ENCODE measurements around the gene PPP2R2D.

The PPP2R2D gene

DNA sequence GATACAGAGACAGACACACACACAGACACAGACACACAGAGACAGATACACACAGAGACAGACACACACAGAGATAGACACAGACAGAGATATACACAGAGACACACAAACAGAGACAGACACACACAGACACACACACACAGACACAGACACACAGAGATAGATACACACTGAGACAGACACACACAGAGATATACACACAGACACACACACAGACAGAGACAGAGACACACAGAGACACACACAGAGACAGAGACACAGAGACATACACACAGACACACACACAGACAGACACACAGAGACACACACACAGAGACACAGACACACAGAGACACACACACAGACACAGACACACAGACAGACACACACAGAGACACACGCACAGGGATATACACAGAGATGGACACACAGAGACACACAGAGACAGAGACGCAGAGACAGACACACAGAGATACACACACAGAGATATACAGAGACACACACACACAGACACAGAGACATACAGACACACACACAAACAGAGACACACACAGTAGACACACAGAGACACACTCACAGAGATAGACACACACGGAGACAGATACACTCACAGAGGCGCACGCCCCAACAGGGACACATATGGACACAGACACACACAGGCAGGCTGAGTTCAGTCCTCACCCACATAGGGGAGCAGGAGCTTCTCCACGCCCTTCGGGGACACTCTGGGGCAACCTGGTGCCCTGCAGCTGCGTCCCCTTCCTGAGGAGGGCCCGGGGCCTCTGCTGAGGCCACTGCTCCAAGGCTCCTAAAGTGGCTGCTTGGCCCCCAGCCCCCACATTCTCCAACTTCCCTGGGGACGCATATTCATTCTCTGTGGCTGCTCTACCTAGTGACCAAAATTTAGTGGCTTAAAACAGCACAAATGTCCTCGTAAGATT lies 10.3 kb upstream of the PPP2R2D start:
- no peak for DNase-seq

DNA sequence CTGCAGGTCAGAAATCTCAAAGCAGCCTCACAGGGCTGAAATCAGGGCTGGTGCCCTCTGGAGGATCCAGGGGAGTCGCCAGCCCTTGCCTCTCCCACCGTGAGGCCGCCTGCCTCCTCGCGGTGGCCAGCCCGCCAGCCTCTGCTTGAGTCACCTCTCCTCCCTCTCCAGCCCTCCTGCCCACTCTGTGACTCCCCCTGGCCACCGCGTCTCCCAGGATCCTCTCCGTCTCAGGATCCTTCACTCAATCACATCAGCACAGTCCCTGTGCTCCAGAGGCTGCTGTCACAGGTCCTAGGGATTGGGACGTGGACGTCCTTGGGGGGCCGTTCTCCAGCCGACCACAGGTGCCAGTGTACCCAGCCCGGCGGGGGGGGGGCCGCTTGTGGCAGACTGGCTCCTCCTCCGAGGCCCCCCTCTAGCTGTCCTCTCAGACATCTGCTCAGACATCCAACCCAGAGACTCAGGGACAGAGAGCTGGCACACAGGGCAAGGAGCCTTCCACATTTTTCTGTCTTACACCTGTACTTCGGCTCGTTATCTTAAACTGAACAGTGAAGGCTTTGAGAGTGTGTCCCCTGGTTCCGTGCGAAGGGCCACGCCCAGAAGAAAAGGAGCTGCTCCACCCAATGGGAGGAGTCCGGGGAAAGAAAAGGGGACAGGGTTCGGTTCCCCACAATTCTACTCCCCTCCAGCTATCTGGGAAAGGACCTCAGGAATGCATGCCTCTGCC lies 9.4 kb upstream of the PPP2R2D start:
- no peak for DNase-seq

DNA sequence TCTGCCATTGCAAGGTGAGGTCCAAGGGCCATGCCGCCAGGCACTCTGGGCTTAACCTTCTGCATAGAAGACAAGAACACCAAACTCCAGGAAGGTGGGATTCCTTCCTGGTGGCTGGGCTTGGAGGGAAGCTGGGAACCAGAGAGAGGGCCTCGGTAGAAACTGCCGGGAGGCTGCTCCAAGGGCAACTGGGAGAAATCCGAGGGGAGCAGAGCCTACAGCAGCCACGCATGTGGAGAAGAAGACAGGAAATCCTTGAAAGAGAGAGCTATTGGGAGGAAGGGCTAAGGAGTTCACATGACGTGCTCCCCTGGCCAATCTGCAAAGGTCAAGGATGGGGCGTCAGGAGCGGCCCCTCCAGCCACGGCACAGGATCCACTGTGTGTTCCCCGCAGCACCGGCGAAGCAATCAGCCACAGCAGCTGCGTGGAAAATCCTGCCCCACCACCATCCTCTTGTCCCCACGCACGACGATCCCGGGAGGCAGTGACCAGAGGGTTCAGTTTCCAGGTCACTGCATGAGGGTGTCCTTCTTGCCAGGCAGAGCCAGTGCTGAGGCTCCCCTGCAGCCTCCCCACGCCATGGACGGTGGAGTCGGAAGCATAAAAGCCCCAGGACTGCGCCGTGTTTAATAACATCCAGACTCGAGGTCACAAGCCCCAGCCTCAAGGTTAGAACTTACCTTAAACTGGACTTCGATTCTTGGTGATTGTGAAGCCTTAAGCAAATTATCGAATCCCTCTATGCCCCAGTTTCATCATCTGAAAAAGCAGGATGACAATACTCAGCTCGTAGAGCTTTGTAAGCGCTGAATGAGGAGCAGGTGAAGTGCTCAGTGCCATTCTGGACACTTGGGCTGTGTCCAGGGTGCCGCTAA lies 8.6 kb upstream of the PPP2R2D start:
- no peak for DNase-seq

DNA sequence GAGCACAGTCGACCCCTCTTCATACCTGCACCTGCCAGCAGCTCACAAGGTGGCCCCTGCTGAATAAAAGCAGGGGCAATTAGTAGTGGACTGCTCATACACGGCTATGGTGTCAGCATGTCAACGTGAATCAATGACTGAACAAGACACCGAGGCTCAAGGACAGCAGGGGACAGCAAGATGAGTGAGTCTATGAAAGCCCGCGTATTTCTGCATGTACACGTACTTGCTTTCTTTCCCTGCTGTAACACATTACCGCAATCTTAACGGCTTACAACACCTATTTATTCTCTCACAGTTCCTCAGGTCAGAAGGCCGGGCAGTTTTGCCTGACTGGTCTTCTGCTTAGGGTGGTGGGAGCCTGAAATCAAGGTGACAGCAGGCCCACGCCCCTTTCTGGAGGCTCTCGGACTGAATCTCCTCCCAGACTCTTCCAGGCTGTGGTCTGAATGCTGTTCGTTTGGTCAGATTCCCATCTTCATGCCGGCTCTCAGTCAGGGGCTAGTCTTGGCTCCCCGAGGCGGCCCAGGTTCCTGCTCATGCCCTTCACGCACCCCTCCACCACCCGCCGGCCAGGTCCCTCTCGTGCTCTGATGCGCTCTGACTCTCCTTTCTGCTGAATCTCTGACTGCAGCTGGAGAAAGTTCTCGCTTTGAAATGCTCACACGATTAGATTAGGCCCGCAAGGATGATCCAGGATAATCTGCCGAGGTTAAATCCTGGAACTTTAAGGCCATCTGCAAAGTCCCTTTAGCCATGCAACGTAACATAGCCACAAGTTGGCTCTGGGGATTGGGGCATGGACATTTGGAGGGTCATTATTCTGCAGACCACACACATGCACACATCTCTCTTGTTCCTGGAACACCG lies 7.8 kb upstream of the PPP2R2D start:
- no peak for DNase-seq

DNA sequence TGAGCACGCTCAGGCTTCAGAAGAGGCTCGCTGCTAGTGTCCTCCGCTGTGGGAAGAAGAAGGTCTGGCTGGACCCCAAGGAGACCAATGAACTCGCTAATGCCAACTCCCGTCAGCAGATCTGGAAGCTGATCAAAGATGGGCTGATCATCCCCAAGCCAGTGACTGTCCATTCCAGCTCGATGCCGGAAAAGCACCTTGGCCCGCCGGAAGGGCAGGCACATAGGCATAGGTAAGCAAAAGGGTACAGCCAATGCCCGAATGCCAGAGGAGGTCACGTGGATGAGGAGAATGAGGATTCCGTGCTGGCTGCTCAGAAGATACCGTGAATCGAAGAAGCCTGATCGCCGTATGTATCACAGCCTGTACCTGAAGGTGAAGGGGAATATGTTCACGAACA lies 5.7 kb upstream of the PPP2R2D start:
- DNase-seq, result no peak

DNA sequence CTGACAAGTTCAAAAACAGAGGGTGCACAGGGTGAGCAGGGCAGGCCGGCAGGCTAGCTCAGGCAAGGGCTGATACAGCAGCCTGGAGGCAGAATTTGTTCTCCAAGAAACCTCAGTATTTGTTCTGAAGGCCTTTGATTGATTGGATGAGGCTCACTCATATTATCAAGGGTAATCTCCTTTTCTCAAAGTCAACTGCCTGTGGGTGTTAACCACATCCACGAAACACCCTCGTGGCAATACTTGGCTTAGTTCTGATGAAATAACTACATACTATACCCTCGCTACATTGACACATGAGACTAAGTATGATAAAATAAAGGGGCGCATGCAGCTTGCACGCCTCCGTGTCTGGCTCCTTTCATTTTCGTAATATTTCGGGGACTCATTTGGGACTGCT lies 4.4 kb upstream of the PPP2R2D start:
- DNase-seq, result no peak

DNA sequence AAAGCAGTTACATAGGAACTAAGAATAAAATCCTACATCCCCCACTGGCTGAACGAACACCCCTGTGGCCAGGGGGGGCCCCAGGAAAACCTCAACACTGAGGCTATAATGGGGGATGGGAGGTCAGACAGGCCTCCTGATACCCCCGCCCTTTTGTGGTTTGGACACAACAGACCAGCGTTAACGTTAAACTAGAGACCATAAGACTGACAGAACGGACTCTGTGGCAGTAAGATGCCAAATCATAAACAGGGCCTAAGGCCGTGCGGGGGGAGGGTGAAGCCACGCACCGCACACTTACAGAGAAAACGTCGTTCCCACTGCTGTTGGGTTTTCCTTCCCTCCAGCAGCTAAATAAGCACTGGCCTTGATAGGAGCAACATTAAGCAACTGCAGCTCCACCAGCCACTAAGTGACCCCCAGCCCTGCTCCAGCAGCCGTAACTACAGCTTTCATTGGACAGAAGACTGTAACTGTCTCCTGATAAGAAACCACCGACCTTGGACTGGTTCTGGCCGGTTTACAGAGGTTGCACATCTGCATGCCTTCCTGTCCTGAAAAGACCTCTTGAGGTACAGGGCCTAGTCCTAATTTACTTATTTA lies 3.4 kb upstream of the PPP2R2D start:
- no peak for DNase-seq

DNA sequence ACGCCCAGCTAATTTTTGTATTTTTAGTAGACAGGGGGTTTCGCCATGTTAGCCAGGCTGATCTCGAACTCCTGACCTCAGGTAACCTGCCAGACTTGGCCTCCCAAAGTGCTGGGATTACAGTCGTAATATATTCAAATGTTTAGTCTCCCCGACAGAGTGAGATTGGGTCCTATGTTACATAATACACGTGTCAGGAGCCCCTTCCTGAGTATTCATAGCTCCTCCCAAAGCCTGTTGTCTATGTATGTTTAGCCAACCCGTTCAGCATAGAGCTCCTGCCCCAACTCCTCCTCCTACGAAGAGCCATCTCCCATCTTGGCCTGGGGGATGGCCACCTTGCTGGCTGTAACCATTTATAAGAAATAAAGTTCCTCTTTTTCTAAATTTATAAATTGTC lies 2.7 kb upstream of the PPP2R2D start:
- DNase-seq, result no peak

DNA sequence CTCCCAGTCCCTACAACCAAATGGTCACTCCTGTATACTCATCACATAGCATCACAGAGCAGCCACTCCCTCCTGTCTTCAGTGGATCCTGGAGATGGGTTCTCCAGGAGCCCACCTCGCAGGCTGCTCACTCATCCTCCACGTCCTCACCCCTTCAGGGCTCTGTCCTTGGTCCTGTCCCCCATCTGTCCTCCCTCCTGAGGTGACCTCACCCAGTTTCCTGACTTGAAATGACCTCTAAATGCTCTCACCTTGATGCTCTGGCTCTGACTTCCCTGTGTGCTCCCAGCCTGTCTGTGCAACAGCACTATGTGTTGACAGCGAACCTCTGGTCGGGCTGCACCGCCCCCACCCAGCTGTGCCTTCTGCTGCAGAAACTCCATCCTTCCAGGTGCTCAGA lies 2.1 kb upstream of the PPP2R2D start:
- DNase-seq, result no peak

DNA sequence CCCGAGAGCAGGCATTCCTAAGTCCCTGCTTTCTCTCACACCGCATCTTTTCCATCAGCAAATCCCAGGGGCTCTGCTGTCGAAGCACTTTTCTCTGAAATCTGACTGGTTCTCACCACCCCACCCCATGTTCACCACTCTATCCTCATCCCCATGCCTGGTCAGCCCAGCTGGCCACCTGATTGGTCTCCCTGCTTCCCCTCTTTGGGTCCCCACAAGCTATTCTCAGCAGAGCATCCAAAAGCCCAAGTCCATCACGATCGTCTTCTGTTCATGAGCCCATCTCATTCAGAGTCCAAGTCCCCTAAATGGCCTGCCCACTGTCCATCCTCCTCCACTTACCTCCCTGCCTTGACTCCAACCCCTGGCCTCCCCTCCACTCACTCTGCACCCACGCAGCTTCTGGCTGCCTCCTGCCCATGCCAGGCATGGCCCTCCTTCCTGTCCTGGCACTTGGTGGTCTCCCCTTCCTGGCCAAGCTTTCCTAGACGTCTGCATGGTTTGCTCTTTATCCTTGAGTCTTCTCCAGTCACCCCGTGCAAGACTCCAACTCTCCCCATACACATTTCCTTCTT lies 1.6 kb upstream of the PPP2R2D start:
- no peak for DNase-seq

DNA sequence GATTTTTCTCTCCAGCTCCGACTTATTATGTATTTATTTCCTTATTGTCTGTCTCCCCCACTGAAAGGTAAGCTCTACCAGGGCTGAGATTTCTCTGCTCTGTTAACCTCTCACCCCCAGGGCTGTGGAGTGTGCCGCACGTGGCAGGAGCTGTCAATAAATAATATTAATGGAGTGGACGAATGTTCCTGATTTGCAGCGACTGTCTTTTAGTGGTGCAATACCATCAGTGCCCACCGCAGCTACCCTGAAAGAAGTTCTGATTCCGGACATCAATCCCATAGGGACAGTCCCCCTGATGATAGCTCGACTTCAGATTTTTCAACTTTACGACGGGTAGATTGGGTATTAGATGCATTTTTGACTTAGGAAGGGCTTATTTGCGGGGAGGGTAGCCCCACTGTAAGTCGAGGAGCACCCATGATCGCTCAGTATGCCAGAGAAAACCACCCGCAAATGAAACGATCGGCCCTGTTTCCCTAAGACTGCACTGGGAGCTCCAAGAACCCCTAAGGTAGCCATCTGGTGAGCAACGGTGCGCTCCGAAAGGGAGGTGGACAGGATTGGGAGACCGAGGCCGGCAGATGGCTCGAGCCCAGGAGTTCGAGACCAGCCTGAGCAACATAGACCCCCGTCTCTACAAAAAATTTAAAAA lies 986 bp upstream of the PPP2R2D start:
- DNase-seq, result no peak

DNA sequence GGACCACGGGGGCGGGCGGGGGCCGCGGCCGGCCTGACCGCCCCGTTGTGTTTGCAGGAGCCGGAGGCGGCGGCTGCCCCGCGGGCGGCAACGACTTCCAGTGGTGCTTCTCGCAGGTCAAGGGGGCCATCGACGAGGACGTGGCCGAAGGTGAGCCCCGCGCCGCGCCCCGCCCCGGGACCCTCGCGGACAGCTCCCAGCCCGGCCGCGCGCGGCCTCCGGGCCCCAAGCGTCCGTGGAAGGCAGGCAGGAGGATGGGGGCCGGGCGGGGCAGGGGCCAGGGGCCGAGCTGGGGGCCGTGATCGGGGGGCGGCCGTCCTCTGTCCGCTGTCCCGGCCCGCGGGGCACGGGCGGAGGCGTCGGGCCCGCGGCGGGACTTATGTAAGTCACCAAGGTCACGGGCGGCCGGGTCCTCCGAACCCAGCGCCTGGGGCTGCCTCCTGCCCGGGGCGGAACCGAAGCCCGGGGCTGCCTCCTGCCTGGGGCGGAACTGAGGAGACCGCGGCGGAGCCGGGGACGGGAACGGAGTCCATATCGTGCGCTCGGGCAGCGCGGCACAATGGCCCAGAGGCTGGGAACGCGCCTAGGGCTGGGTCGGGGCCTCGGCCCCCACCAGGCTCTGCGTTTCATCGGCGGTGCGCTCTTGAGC lies 497 bp downstream of the PPP2R2D start:
- peak; percentile 43 for DNase-seq

DNA sequence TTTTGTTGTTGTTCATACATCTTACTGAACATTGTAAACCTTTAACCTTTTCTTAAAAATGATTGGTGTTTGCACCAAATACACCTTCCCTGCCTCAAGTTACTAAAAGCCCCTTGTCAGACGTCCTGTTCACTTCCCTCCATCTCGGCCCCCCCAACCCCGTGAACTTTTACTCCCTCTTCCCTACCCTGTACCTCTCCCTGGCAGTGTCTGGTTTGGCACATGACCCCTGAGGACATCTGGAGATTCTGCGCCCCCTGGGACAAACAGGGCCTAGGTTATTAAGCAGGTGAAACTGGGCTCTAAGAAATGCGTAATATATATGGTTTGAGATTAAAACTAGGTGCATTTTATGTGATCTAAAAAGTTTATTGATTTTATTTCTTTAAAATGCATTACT lies 1.4 kb downstream of the PPP2R2D start:
- DNase-seq, result no peak

DNA sequence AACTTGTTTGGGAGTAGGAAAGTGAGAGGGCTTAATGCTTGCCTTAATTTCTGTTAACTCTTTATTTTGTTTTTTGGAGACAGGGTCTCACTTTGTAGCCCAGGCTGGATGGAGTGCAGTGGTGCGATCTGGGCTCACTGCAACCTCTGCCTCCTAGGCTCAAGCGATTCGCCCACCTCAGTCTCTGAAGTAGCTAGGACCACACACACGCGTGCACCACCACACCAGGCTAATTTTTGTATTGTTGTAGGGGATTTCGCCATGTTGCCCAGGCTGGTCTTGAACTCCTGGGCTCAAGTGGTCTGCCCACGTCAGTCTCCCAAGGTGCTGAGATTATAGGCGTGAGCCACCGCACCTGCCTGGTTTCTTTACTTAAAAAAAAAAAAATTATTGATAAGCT lies 1.9 kb downstream of the PPP2R2D start:
- no peak for DNase-seq

DNA sequence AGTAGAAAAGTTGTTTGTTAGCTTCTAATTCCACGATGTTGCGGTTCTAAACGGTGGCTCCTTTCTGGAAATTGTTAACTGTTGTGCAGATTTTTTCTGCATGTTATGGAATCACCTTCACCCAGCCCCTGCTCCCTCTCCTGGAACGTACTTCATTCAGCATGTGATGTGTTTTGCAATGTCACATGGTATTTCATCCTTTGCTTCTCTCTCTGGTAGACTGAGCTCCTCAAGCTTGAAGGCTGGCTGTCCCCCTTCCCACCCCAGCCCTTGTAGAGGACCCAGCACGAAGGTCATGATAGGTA lies 4.4 kb downstream of the PPP2R2D start:
- DNase-seq, result no peak

DNA sequence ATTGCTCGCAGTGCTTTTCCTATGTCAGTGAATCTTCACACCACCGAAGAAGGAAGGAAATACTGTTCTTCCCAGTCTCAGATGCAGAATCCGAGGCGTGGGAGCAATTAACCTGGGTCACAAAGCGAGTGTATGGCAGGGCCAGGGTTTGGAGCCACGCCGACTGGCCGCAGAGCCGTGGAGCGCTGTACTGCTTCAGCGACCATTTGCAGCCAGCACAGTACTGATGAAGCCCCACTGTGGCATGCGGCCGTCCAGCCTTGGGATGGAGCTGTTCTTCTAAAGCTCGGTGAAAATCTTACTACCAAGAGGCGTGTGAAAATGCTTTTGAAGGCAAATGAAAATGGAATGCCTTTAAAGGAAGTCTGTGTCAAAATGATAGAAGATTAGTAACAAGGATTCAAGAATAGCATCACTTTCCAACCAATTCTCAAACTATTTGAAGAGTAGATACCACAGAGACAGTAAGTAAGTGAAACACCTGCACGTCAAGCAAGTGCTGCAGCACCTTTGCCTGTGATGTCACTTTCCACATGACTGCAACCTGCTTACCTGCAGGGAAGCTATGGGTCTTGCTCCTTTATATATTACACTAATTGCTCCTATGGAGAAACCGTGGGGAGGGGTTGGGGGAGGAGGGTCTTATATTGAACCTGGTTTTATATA lies 4.9 kb downstream of the PPP2R2D start:
- DNase-seq, result no peak

DNA sequence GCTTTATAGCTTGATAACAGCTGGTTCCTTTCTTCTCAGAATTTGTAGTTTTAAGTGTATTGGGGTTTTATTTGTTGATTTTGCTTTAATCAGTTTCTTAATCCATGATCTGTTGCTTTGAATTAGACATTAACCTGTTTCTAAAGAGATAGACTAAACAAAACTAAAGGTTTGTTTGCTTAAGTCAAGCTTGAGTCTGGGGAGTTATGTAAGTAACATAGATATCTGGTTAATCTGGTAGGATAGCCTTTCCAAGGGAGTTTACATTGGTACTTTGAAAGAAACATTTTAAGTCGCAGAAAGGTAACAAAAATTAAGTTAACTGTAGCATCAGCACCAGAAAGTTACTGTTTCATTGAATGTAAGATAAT lies 5.4 kb downstream of the PPP2R2D start:
- no peak for DNase-seq

DNA sequence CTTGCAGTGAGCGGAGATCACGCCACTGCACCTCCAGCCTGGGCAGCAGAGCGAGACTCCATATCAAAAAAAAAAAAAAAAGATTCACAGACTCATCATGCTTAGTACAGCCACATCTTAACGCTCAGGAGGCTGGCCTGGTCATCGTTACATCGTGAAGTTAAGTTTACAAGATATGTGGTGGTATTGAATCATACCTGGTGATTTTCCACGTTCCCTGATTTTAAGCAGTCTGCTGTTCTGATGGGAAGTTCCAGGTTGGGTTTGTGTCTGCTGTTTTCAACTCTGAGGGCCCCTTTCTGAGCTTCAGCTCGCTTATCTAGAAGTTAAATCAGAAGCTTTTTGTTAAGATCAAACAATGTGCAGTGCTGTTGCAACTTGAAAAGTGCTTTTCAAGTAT lies 6.9 kb downstream of the PPP2R2D start:
- DNase-seq, result no peak

DNA sequence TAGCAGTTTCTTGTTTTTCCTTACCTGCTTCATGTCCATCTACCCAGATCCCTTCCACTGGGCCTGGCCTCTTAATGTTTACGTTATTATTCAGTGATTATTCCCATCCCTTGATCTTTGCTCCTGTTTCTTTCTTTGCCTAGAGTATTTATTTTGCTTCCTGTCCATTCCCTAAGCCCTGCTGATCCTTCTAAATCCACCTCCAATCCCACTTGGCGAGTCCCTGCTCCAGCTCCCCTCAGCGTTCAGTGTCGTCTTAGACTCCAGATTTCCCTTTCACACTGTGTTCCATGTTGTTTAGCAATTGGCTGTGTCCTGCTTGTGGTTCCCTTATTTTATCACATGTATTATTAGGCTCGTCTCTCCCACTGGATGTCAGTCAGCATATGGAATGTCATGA lies 7.3 kb downstream of the PPP2R2D start:
- DNase-seq, result no peak

Measured in activated naive CD4-positive, alpha-beta T cell treated with anti-CD3 and anti-CD28 coated beads, Interleukin-2, amount 50 U/mL, for 16 hours (primary cell).